Ovary (tissue), 3 donors: ENCODE measurements around the gene OSM.

Source experiments
- CTCF ChIP-seq, 3 donors: fragments of 450-650 bp in 2 of 3; fragments of 200-600 bp in 1 of 3; IDR thresholded peaks; one replicate each; pipeline versions ENCODE4 v1.5.1 to v1.8.0; 2016 to 2022; ENCODE audit warnings: antibody characterized with exemption in 3 of 3, mild to moderate bottlenecking in 1 of 3
- EP300 ChIP-seq: sonication (generic); formaldehyde crosslinking; IDR thresholded peaks from one replicate; pipeline ENCODE4 v1.6.1; 2017; ENCODE audit warnings: antibody characterized with exemption
- POLR2A ChIP-seq: fragments of 450-650 bp; IDR thresholded peaks from one replicate; pipeline ENCODE4 v1.6.1; 2017; ENCODE audit warnings: antibody characterized with exemption, mild to moderate bottlenecking, moderate library complexity
- donor health status: DM: no; HTN: no; CAD: no.

- TF ChIP-seq POLR2A (no peak), CTCF (IDR thresholded peaks at IDR 0.05) (no peak), EP300 (no peak)
Measured at GRCh38 chr22:30270832-30271231, 4.2 kb upstream of the OSM start.
